Neural cell (in vitro differentiated cells): ENCODE data around the gene PCCA. TPM values are rescaled to one million over a fixed set of nuclear protein-coding genes. Genes with fewer than 3 reads are reported as not detected.

Experiments
- H2AFZ ChIP-seq: fragments of 200-600, 300-800 bp; sonication (generic), shearing (Covaris generic); 2 replicates; pipeline ENCODE4 v1.6.0; 2014; ENCODE audit warnings: low read depth, mild to moderate bottlenecking, antibody characterized with exemption, low read length, moderate library complexity
- H3F3A ChIP-seq: fragments of 200-600 bp; shearing (Covaris generic); 2 replicates; pipeline ENCODE4 v1.6.1; 2016; ENCODE audit warnings: mild to moderate bottlenecking, moderate library complexity, mixed read lengths, antibody characterized with exemption, low read length; ENCODE audit not compliant: insufficient read depth, poor library complexity, severe bottlenecking
- H3K27ac ChIP-seq: fragments of 200-600, 300-800 bp; sonication (generic), shearing (Covaris generic); 2 replicates; pipeline ENCODE4 v1.5.1; 2014; ENCODE audit warnings: mild to moderate bottlenecking, low read length, moderate library complexity
- H3K27me3 ChIP-seq: fragments of 300-800, 200-600 bp; sonication (generic), shearing (Covaris generic); 2 replicates; pipeline ENCODE4 v1.6.0; 2014; ENCODE audit warnings: mild to moderate bottlenecking, low read depth, low read length, moderate library complexity; ENCODE audit not compliant: insufficient read depth
- H3K36me3 ChIP-seq: fragments of 300-800, 200-600 bp; sonication (generic), shearing (Covaris generic); 2 replicates; pipeline ENCODE4 v1.5.1; 2014; ENCODE audit warnings: mild to moderate bottlenecking, antibody characterized with exemption, low read length, moderate library complexity; ENCODE audit not compliant: insufficient read depth
- H3K4me2 ChIP-seq: fragments of 300-800, 200-600 bp; sonication (generic), shearing (Covaris generic); 2 replicates; pipeline ENCODE4 v1.6.0; 2014; ENCODE audit warnings: mild to moderate bottlenecking, low read length
- H3K4me3 ChIP-seq: fragments of 300-800, 200-600 bp; sonication (generic), shearing (Covaris generic); 2 replicates; pipeline ENCODE4 v1.5.1; 2014; ENCODE audit warnings: mild to moderate bottlenecking, low read length, moderate library complexity
- H3K79me2 ChIP-seq: fragments of 200-600 bp; shearing (Covaris generic); replicated peaks from 2 replicates; pipeline ENCODE4 v1.6.0; 2014; ENCODE audit warnings: mild to moderate bottlenecking, low read length, moderate library complexity; ENCODE audit not compliant: insufficient read depth
- H3K9ac ChIP-seq: fragments of 300-800, 200-600 bp; sonication (generic), shearing (Covaris generic); 2 replicates; pipeline ENCODE4 v1.6.1; 2016; ENCODE audit warnings: mild to moderate bottlenecking, low read length, mixed read lengths
- H3K9me2 ChIP-seq: fragments of 200-600 bp; shearing (Covaris generic); 2 replicates; pipeline ENCODE4 v1.6.1; 2016; ENCODE audit warnings: mild to moderate bottlenecking, low read length, mixed read lengths; ENCODE audit not compliant: insufficient read depth
- H3K9me3 ChIP-seq: fragments of 200-600, 300-800 bp; sonication (generic), shearing (Covaris generic); 2 replicates; pipeline ENCODE4 v1.6.1; 2016; ENCODE audit warnings: mild to moderate bottlenecking, mixed run types, low read length, moderate library complexity, mixed read lengths
- H4K20me1 ChIP-seq: fragments of 200-600 bp; shearing (Covaris generic); 2 replicates; pipeline ENCODE4 v1.6.1; 2016; ENCODE audit warnings: mild to moderate bottlenecking, mixed run types; ENCODE audit not compliant: insufficient read depth
- CTCF ChIP-seq: fragments of 450-650 bp; IDR thresholded peaks from 2 replicates; pipeline ENCODE4 v1.5.1; 2014; ENCODE audit warnings: antibody characterized with exemption, mild to moderate bottlenecking, moderate library complexity; ENCODE audit not compliant: poor library complexity, severe bottlenecking
- EP300 ChIP-seq: fragments of 450-650 bp; conservative IDR thresholded peaks from 2 replicates; pipeline ENCODE4 v1.6.1; 2014; ENCODE audit warnings: antibody characterized with exemption, mild to moderate bottlenecking, moderate library complexity; ENCODE audit not compliant: poor library complexity, severe bottlenecking
- EZH2 ChIP-seq: fragments of 200-600, 300-800 bp; shearing (Covaris generic), sonication (generic); IDR thresholded peaks from 2 replicates; pipeline ENCODE4 v1.6.1; 2014; ENCODE audit warnings: antibody characterized with exemption, low read length, borderline replicate concordance, mild to moderate bottlenecking; ENCODE audit not compliant: insufficient read depth, poor library complexity, severe bottlenecking
- MXI1 ChIP-seq: fragments of 450-650 bp; conservative IDR thresholded peaks from 2 replicates; pipeline ENCODE4 v1.6.1; 2014; ENCODE audit warnings: antibody characterized with exemption, mild to moderate bottlenecking; ENCODE audit not compliant: poor library complexity, severe bottlenecking
- POLR2AphosphoS5 ChIP-seq: IDR thresholded peaks from 2 replicates; pipeline ENCODE4 v1.6.1; 2012
- RAD21 ChIP-seq: fragments of 450-650 bp; conservative IDR thresholded peaks from 2 replicates; pipeline ENCODE4 v1.6.1; 2014; ENCODE audit warnings: antibody characterized with exemption, mild to moderate bottlenecking, moderate library complexity
- REST ChIP-seq: IDR thresholded peaks from 2 replicates; pipeline ENCODE4 v1.6.1; 2012; ENCODE audit warnings: borderline replicate concordance
- SMC3 ChIP-seq: fragments of 450-650 bp; conservative IDR thresholded peaks from 2 replicates; pipeline ENCODE4 v1.6.1; 2014; ENCODE audit warnings: antibody characterized with exemption, mild to moderate bottlenecking, moderate library complexity; ENCODE audit not compliant: poor library complexity
- TAF1 ChIP-seq: IDR thresholded peaks from 2 replicates; pipeline ENCODE4 v1.6.1; 2012; ENCODE audit warnings: low read depth
- polyA plus RNA-seq: library from polyadenylated mRNA; depleted of rRNA; stranded (reverse); fragments of >200 nt; gene quantifications from 2 replicates; pipeline ENCODE4 v1.2.3, GENCODE V29; 2014

The PCCA gene
- polyA plus RNA-seq, 1 donor from 2014 or later: 17.0 TPM

GRCh38 chr13:100530671-100531213 lies 441.8 kb downstream of the PCCA start:
- H2AFZ ChIP-seq: no peak overlapping the region
- H3F3A ChIP-seq: no peaks in the 10 kb centered on the region
- H3K9me2 ChIP-seq: no peaks in the 10 kb centered on the region
- TF ChIP-seq TAF1: no peak
- no peak for TF ChIP-seq SMC3
- TF ChIP-seq RAD21: no peak
- TF ChIP-seq REST: no peak
- TF ChIP-seq MXI1: no peak
- no peak for TF ChIP-seq CTCF
- TF ChIP-seq EZH2: no peak
- TF ChIP-seq POLR2AphosphoS5: no peak
- TF ChIP-seq EP300: no peak
- no peak overlapping the region for H3K4me3 ChIP-seq
- H3K9ac ChIP-seq: no peak overlapping the region
- no peak overlapping the region for H3K27ac ChIP-seq
- H3K36me3 ChIP-seq: no peaks in the 10 kb centered on the region
- H3K27me3 ChIP-seq: no peaks in the 10 kb centered on the region
- H4K20me1 ChIP-seq: no peaks in the 10 kb centered on the region
- H3K79me2 ChIP-seq: no peaks in the 10 kb centered on the region
- no peak overlapping the region for H3K4me2 ChIP-seq
- no peaks in the 10 kb centered on the region for H3K9me3 ChIP-seq

DNA sequence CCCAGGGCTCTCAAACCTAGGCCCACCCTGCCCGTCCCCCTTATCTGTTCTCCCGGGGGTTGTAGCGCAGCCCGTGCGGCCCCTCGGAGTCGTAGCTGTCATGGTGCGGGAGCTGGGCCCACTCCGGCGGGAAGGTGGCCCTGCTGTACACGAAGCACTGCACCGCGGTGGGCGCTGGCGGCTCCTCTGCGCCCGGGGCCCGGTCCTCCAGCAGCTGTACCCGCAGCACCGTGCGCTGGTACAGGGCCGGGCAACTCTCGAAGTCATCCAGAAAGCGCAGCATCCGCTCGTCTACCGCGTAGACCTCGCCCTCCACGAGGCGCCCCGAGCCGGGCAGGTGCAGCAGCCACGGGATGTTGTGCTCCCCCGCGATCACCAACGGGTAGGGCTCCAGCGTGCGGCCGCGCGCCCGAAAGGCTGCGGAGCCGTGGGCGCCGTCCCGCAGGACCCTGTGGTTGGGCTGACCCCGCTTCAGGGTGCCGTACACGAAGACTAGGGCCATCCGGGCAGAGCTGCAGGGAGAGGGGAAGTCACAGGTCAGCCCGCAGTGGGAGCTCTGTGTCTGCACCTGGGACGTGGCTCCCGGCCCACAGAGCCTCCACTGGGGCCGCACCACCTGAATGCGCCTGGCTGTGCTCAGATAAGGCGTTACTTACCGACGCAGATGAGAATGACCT lies 443.3 kb downstream of the PCCA start:
- H3K9ac ChIP-seq: no peak overlapping the region
- H3F3A ChIP-seq: no peaks in the 10 kb centered on the region
- H2AFZ ChIP-seq: no peak overlapping the region
- no peaks in the 10 kb centered on the region for H3K9me3 ChIP-seq
- no peaks in the 10 kb centered on the region for H3K79me2 ChIP-seq
- TF ChIP-seq SMC3: no peak
- TF ChIP-seq EZH2: no peak
- no peak for TF ChIP-seq EP300
- TF ChIP-seq MXI1: no peak
- no peak for TF ChIP-seq RAD21
- no peak for TF ChIP-seq REST
- no peak for TF ChIP-seq TAF1
- no peak for TF ChIP-seq CTCF
- no peak for TF ChIP-seq POLR2AphosphoS5
- no peaks in the 10 kb centered on the region for H3K9me2 ChIP-seq
- H4K20me1 ChIP-seq: no peaks in the 10 kb centered on the region
- no peaks in the 10 kb centered on the region for H3K36me3 ChIP-seq
- no peak overlapping the region for H3K4me3 ChIP-seq
- no peak overlapping the region for H3K4me2 ChIP-seq
- H3K27me3 ChIP-seq: no peaks in the 10 kb centered on the region
- no peak overlapping the region for H3K27ac ChIP-seq
